Measurements from ENCODE around the gene TGFBR2. TPM values are rescaled to one million over a fixed set of nuclear protein-coding genes. Genes with fewer than 3 reads are reported as not detected.
A peak's percentile ranks its signal among the peaks of the same experiment; 100 is the strongest.

TGFBR2 gene
- total and polyA plus RNA-seq, 2 of the 13 experiments (the other 11 are each of a cell fraction or from before 2014, with no cell fraction given): 82.2 to 187 TPM

GRCh38 chr3:30656624-30657141 is 50.3 kb downstream of the TGFBR2 start (continued):
- TF ChIP-seq ZNF234 (CRISPR knock-in tag; conservative IDR thresholded peaks at IDR 0.05) (no peak), SMARCE1 (IDR thresholded peaks at IDR 0.05; ENCODE audit: borderline replicate concordance) (no peak), ZSCAN5A (CRISPR knock-in tag; IDR thresholded peaks at IDR 0.05; ENCODE audit: borderline replicate concordance) (no peak), TEAD3 (CRISPR knock-in tag; optimal IDR thresholded peaks at IDR 0.05; ENCODE audit: borderline replicate concordance) (no peak), DMTF1 (CRISPR knock-in tag; IDR thresholded peaks at IDR 0.05) (no peak), ETV6 (CRISPR knock-in tag; conservative IDR thresholded peaks at IDR 0.05) (no peak), SALL1 (CRISPR knock-in tag; IDR thresholded peaks at IDR 0.05) (no peak), POGZ (CRISPR knock-in tag; IDR thresholded peaks at IDR 0.05) (no peak), JUN (CRISPR knock-in tag; IDR thresholded peaks at IDR 0.05) (no peak), GATAD1 (CRISPR knock-in tag; IDR thresholded peaks at IDR 0.05) (no peak), SIN3B (IDR thresholded peaks at IDR 0.05; ENCODE audit: low read length) (no peak), PHF8 (CRISPR knock-in tag; IDR thresholded peaks at IDR 0.05) (no peak), PITX1 (CRISPR knock-in tag; IDR thresholded peaks at IDR 0.05) (no peak), ZNF33B (CRISPR knock-in tag; IDR thresholded peaks at IDR 0.05) (no peak), MTF2 (CRISPR knock-in tag; IDR thresholded peaks at IDR 0.05; ENCODE audit: borderline replicate concordance) (no peak), KDM6A (CRISPR knock-in tag; IDR thresholded peaks at IDR 0.05; ENCODE audit: low read depth) (no peak), ZNF839 (CRISPR knock-in tag; IDR thresholded peaks at IDR 0.05; ENCODE audit: borderline replicate concordance) (no peak), SETDB1 (CRISPR knock-in tag; IDR thresholded peaks at IDR 0.05; ENCODE audit: borderline replicate concordance) (no peak), ZNF841 (CRISPR knock-in tag; IDR thresholded peaks at IDR 0.05; ENCODE audit: borderline replicate concordance) (no peak), SSRP1 (CRISPR knock-in tag; IDR thresholded peaks at IDR 0.05) (0 out of 2 replicates have a peak, but pooled peaks have one; percentile 15), TARDBP (CRISPR knock-in tag; IDR thresholded peaks at IDR 0.05) (no peak), ZNF12 (CRISPR knock-in tag; IDR thresholded peaks at IDR 0.05) (no peak), AGO2 (optimal IDR thresholded peaks at IDR 0.05; ENCODE audit: low read depth, low read length) (peak; percentile 70), RFX3 (CRISPR knock-in tag; IDR thresholded peaks at IDR 0.05) (no peak)
- TF ChIP-seq, protein P1, sequence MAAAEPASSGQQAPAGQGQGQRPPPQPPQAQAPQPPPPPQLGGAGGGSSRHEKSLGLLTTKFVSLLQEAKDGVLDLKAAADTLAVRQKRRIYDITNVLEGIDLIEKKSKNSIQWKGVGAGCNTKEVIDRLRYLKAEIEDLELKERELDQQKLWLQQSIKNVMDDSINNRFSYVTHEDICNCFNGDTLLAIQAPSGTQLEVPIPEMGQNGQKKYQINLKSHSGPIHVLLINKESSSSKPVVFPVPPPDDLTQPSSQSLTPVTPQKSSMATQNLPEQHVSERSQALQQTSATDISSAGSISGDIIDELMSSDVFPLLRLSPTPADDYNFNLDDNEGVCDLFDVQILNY (CRISPR knock-in tag; conservative IDR thresholded peaks at IDR 0.05): no peak
- TF ChIP-seq, protein P2, sequence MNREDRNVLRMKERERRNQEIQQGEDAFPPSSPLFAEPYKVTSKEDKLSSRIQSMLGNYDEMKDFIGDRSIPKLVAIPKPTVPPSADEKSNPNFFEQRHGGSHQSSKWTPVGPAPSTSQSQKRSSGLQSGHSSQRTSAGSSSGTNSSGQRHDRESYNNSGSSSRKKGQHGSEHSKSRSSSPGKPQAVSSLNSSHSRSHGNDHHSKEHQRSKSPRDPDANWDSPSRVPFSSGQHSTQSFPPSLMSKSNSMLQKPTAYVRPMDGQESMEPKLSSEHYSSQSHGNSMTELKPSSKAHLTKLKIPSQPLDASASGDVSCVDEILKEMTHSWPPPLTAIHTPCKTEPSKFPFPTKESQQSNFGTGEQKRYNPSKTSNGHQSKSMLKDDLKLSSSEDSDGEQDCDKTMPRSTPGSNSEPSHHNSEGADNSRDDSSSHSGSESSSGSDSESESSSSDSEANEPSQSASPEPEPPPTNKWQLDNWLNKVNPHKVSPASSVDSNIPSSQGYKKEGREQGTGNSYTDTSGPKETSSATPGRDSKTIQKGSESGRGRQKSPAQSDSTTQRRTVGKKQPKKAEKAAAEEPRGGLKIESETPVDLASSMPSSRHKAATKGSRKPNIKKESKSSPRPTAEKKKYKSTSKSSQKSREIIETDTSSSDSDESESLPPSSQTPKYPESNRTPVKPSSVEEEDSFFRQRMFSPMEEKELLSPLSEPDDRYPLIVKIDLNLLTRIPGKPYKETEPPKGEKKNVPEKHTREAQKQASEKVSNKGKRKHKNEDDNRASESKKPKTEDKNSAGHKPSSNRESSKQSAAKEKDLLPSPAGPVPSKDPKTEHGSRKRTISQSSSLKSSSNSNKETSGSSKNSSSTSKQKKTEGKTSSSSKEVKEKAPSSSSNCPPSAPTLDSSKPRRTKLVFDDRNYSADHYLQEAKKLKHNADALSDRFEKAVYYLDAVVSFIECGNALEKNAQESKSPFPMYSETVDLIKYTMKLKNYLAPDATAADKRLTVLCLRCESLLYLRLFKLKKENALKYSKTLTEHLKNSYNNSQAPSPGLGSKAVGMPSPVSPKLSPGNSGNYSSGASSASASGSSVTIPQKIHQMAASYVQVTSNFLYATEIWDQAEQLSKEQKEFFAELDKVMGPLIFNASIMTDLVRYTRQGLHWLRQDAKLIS (CRISPR knock-in tag; IDR thresholded peaks at IDR 0.05): peak; percentile 64; the same call in 1 of the 2 replicates

Measured in HepG2 (cell line).